Fibroblast of mammary gland (primary cell): ENCODE measurements around the gene GPR151.
A peak's percentile ranks its signal among the peaks of the same experiment; 100 is the strongest.

Experiments used
- DNase-seq: peaks from one replicate; pipeline ENCODE4 v3.0.0-alpha.2; 2010; ENCODE audit warnings: low read depth
- H3K4me3 ChIP-seq: 2 replicates; pipeline ENCODE4 v1.5.1; 2011; ENCODE audit warnings: low read depth, mild to moderate bottlenecking, low read length, moderate library complexity; ENCODE audit not compliant: control insufficient read depth
- TF ChIP-seq, protein P1 (sequence below): conservative IDR thresholded peaks from 2 replicates; pipeline ENCODE4 v1.5.1; 2011; ENCODE audit warnings: low read depth, low read length, inconsistent platforms; ENCODE audit not compliant: control insufficient read depth, insufficient read depth

The GPR151 gene

DNA sequence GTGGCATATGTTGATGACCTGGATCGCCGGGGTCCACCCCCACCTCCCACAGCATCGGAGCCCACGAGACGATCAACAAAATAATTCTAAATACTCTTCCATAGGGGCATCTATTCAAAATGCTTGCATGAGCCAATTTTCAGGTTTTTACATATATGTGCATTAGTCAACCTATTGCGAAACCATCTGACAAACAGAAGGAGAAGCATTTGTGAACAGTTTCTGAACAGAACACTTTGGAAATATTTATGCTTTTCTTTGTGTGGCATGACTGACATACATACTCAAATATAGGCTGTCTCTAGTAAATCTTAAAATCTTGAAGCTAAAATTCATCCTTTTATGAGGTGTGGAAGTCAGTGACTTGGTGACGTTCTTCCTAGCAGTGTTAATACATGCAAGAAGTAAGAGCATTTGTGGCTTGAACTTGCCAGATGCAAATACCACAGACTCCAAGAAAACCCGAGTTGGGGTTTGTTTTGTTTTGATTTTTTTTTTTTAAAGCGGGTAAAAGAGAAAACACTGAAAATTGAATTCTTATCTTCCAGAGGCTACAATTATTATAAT lies 5.3 kb downstream of the GPR151 start:
- peak; percentile 62 for DNase-seq
- no peak overlapping the region for H3K4me3 ChIP-seq
- TF ChIP-seq, protein P1, sequence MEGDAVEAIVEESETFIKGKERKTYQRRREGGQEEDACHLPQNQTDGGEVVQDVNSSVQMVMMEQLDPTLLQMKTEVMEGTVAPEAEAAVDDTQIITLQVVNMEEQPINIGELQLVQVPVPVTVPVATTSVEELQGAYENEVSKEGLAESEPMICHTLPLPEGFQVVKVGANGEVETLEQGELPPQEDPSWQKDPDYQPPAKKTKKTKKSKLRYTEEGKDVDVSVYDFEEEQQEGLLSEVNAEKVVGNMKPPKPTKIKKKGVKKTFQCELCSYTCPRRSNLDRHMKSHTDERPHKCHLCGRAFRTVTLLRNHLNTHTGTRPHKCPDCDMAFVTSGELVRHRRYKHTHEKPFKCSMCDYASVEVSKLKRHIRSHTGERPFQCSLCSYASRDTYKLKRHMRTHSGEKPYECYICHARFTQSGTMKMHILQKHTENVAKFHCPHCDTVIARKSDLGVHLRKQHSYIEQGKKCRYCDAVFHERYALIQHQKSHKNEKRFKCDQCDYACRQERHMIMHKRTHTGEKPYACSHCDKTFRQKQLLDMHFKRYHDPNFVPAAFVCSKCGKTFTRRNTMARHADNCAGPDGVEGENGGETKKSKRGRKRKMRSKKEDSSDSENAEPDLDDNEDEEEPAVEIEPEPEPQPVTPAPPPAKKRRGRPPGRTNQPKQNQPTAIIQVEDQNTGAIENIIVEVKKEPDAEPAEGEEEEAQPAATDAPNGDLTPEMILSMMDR = no peak

DNA sequence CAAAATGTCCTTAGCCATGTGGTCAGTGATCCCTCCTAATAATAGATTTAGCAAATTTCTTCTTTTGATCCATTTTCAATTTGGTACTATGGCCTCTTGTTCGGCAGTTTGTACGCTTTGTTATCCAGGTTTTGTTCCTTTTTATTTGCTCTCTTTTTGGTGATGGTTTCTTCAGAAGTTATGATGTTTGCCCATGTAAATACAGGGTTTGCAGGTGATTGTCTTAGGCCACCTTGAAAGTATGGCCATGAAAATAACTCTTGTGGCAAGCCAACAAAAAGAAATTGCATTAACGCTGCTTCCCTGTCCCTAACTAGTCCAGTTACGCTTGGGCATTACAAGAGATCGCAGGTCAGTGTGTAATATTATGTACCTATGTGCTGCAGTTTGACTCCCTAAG lies 8.6 kb downstream of the GPR151 start:
- DNase-seq = no peak
- TF ChIP-seq, protein P1 = no peak
- no peak overlapping the region for H3K4me3 ChIP-seq

DNA sequence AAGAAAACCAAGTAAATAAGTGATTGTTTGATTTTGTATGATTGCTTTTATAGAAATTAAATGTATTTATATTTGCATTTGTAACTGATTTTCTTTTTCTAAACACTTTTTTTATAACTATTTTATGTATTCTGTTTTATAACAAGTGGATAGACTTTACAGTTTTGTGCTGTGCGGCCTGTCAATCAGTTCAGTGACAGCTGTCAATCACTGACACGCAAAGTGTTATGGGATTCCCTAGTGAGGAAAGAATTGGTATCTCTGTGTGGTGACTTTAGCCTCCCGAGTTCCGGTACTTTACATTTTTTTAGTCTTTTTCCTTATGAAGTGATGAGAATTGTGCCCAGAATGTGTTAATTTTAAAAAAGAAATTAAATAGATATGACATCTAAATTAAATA lies 16.3 kb downstream of the GPR151 start:
- TF ChIP-seq, protein P1 = no peak
- no peak for DNase-seq
- no peak overlapping the region for H3K4me3 ChIP-seq

DNA sequence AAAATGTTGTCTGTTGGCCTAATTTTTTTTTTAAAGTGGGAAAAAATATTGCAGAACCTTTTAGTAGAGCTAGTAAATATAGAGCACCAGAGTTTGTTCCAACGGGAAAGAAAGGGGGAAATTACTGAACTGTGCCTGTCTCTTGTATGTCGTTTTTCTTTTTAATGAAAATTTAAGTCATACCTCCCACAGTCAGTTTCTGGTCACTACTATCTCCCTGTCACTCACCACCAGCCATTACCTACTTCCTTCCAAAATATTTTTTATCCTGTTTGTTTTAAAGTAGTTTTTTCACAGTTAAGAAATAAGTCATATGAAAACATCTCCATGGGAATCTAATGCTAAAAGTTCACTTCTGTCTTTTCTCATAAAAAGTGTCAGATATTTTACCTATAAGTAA lies 21.3 kb downstream of the GPR151 start:
- TF ChIP-seq, protein P1 = no peak
- no peak overlapping the region for H3K4me3 ChIP-seq
- no peak for DNase-seq

DNA sequence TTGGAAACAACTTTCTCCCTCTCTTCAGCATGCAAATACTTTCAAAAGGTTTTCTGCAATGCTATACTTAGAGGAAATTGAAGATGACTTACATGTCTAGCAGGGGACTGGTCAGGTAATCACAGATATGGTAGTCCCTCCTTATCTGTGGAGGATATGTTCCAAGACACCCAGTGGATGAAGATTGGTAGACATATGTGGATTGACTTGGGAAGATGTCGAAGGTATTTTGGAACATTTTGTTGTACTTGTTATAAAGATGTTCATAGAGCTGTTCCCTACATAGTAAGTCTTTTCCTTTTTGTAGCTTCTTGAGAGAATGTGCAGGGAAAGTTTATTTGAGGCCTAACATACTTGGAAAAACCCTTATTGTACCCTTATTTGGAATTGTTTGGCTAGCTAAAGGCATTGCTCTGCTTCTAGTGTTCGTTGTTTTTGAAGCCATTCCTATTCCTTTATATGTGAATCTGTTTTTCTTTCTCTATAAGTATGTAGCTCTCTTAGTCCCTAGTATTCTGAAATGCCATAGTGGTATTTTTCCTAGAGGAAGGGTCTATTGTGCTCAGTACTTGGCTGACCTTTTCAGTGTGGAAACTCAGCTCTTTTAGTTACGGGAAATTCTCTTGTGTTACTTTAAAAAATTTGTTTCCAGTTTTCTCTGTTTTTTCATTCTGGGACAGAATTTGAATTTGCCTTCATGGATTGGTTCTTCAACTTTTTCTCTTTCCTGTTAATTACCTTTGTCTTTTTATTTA lies 25.7 kb downstream of the GPR151 start:
- DNase-seq = no peak
- TF ChIP-seq, protein P1 = no peak
- no peak overlapping the region for H3K4me3 ChIP-seq

DNA sequence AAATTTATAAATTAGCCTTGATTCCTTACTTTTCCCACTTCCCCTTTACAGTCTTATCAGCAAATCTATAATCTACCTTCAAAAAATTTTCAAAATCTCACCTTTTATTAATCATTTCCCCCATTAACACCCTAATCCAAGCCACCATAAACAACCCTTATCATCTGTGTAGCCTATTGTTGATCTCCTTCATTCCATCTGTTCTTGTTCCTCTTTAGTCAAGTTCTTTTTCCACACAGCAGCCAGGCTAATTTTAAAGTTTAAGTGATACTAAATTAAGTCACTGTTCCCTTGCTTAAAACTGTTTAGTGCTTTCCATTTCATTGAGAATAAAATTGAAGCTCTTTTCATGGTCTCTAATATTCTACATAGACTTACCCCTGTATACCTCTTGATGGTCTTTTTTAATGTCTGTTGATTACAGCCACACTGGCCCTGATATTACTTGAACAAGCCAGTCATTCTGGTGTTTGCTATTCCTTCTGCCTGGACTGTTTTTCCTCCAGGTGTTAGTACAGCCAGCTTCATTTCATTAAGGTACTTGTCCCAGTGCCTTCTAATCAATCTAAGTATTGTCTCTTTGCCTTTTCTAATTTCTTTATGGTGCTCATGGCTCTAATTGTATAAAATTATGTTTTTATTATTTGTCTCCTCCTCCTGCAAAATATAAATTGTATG lies 31.1 kb downstream of the GPR151 start:
- no peak overlapping the region for H3K4me3 ChIP-seq
- TF ChIP-seq, protein P1 = no peak
- DNase-seq = no peak

DNA sequence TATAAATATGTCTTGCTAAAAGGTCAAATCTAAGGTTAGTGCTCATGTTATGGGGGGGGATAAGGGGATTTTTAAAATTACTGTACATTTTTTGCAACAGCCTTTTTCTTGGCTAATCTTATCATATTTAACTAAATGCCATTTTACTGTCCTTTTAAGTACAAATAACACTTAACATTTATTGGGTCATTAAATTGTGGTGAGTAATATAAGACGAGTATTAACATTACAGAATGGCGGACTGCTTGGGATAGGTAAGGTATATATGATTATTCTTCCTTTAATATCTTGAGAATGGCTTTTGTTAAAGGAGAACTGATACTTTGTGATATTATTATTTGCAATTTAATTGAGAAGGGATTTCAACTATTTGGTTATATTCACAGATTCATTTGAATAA lies 33.2 kb downstream of the GPR151 start:
- TF ChIP-seq, protein P1 = no peak
- no peak for DNase-seq
- H3K4me3 ChIP-seq = no peak overlapping the region
